OCI-LY7 (cell line): ENCODE measurements around the gene CATSPERD.

ENCODE experiments used
- EZH2phosphoT487 ChIP-seq: fragments of 200-600 bp; sonication (generic); IDR thresholded peaks from 2 replicates; pipeline ENCODE4 v1.6.1; 2018; ENCODE audit warnings: low read depth, borderline replicate concordance, mild to moderate bottlenecking, mixed run types, antibody characterized with exemption, low read length, moderate library complexity, mixed read lengths
- TF ChIP-seq, protein P1 (sequence below): fragments of 200-600 bp; sonication (generic); conservative IDR thresholded peaks from 2 replicates; pipeline ENCODE4 v1.5.1; 2014; ENCODE audit warnings: mild to moderate bottlenecking, antibody characterized with exemption, low read length, moderate library complexity, mixed read lengths

- TF ChIP-seq, protein P1, sequence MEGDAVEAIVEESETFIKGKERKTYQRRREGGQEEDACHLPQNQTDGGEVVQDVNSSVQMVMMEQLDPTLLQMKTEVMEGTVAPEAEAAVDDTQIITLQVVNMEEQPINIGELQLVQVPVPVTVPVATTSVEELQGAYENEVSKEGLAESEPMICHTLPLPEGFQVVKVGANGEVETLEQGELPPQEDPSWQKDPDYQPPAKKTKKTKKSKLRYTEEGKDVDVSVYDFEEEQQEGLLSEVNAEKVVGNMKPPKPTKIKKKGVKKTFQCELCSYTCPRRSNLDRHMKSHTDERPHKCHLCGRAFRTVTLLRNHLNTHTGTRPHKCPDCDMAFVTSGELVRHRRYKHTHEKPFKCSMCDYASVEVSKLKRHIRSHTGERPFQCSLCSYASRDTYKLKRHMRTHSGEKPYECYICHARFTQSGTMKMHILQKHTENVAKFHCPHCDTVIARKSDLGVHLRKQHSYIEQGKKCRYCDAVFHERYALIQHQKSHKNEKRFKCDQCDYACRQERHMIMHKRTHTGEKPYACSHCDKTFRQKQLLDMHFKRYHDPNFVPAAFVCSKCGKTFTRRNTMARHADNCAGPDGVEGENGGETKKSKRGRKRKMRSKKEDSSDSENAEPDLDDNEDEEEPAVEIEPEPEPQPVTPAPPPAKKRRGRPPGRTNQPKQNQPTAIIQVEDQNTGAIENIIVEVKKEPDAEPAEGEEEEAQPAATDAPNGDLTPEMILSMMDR: no peak
- TF ChIP-seq EZH2phosphoT487: no peak
These were observed 68.9 kb downstream of the CATSPERD start for GRCh38 chr19:5789351-5789761.
